SU-DHL-6 (cell line): ENCODE data around the gene TLCD3B.

Experiments
- EZH2phosphoT487 ChIP-seq: fragments of 200-600 bp; sonication (generic), shearing (Covaris generic); conservative IDR thresholded peaks from 2 replicates; pipeline ENCODE4 v1.6.1; 2018; ENCODE audit warnings: mild to moderate bottlenecking, antibody characterized with exemption, low read length, moderate library complexity, mixed read lengths
- TF ChIP-seq, protein P1 (sequence below): fragments of 200-600 bp; sonication (generic); IDR thresholded peaks from one replicate; pipeline ENCODE4 v1.5.1; 2017; ENCODE audit warnings: antibody characterized with exemption, mild to moderate bottlenecking, low read length, moderate library complexity; ENCODE audit not compliant: insufficient read depth, poor library complexity, severe bottlenecking

GRCh38 chr16:30046178-30046577 is 15.1 kb upstream of the TLCD3B start:
- TF ChIP-seq, protein P1, sequence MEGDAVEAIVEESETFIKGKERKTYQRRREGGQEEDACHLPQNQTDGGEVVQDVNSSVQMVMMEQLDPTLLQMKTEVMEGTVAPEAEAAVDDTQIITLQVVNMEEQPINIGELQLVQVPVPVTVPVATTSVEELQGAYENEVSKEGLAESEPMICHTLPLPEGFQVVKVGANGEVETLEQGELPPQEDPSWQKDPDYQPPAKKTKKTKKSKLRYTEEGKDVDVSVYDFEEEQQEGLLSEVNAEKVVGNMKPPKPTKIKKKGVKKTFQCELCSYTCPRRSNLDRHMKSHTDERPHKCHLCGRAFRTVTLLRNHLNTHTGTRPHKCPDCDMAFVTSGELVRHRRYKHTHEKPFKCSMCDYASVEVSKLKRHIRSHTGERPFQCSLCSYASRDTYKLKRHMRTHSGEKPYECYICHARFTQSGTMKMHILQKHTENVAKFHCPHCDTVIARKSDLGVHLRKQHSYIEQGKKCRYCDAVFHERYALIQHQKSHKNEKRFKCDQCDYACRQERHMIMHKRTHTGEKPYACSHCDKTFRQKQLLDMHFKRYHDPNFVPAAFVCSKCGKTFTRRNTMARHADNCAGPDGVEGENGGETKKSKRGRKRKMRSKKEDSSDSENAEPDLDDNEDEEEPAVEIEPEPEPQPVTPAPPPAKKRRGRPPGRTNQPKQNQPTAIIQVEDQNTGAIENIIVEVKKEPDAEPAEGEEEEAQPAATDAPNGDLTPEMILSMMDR = no peak
- TF ChIP-seq EZH2phosphoT487 = no peak
